Superior temporal gyrus (tissue), 1 donor: ENCODE data around the gene NKAP.
"Not testable (repeated sequence)": the region's sequence is repeated elsewhere in the genome, so short reads cannot be mapped to it uniquely, and the experiment has no call there.

Experiments used
- DNase-seq: peaks from one replicate; pipeline ENCODE4 v3.0.0-alpha.2; 2016; ENCODE audit errors: extremely low spot score

Gene NKAP

DNA sequence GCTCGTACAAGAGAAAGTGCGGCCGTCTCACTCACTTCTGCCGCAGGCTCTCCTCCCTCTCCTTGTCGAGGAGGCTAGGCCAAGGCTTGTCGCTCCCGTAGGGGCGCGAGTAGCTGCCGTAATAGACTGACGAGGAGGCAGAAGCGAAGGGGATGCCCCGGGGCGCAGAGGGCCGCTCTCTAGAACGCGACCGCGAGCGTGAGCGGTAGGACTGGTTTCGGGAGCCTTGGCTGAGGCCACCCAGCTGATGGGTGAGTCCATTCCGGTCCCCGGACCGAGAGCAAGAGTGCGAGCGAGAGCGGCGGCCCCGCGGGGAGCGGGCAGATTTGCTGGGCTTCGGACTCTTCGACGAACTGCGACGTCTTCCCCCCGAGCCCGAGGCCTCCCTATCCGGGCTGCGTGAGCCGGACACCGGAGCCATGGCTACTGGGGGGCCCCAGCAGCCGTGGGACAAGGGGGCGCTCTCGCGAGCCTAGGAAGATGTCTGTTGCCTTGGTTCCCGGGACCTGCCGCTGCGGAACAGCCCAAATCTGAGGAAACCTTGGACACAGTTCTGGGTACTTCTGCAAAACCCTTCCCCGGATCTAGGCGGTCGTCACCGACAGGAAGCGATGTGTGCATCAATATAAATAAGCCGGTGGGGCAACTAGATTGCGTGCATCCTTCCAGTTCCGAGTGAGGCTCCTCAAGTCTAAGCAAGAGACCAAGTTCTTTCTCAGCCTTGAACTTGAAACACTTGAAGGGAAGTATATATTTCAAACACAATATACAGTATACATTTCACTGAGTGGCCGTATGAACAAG, at the start of gene NKAP:
Gene NKAP, minus strand, starts transcription at position 567 of the 804 bp plus-strand sequence. Its CDS starts 146 bp downstream, at position 421.
- DNase-seq, result peak; percentile 91

DNA sequence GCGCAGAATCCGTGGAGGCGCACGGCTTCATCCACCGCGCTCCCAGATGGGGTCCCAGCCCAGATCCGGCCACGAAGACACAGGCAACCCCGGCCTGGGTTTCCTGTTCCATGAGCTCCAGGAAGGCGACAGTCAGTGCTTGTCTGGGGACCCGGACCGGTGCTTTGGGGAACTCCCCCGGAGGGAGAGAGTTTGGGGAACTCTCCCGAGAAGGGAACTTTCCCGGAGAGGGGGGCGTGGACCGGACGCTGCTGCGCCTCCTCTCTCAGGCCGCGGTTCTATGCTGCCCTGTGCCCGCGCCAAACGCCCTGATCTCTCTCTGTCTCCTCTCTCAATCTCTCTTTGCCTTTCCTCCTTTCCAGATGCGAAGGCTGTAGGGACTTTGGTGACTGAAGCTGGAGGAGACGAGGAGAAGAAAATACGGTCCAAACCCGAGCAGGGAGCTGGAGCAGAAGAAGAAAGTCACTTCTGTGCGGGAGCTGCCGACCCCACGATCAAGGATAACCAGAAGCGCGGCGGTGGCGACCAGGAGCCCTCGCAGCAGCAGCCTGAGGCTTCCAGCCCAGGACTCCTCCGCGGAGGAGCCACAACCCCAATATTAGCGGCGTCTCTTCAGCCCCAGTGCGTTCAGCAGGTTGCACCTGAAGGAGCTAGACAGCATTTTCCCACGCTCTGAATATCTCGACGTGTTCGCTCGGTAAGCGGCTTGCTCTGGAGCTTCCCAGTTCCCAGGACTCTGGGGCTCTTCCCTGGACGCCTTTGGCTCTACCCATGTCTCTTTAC, 47.6 kb upstream of the NKAP start:
- DNase-seq, result no peak

DNA sequence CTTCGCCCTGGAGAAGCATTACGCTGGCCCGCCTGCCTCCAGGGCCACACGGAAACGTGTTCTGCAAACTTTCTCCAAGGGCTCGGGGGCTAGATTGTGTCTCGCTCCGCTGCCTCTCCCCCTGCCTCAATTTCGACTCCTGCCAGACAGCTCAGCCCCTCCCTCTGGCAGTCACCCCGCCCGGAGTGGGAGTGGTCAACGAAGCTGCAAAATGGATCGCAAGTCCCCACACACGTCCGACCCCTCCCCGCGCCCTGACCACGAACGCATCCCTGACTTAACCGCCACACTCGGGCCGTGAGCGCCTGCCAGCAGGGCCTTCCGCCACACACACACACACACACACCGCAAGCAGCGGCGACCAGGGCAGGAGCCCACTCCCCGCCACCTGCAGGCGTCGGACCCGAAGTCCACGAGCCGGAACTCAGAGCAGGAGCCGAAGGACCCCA, 47.0 kb upstream of the NKAP start:
- DNase-seq, result no peak

DNA sequence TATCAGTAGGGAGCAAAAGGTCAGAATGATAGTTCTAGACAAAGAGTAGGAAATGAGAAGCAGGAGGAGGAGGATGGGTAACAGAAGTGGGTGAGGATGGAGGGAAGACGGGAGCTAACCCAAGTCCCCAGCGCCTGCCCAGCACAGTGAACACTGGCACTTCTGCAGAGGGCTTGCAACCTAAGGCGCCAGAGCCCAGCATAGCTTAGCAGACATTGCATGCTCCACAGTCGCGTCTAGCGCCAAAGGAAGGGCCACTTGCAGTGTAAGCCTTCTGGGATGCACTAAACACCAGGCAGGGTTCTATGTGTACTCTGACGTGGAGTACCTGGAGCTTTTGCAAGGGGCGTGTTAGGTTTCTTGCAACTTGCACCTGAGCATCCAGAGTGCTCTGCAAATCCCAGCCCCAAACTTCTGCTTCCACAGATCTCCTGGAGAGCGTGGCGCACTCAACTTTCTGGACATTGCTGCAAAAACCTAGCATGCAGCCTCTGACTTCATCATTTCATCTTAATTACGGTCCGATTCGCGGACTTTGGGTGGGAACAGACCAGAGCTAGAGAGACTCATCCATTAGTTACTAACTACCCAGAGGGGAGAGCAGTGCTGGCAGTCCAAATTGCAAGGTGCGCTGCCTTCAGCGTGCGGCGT, 46.5 kb upstream of the NKAP start:
- DNase-seq, result no peak

DNA sequence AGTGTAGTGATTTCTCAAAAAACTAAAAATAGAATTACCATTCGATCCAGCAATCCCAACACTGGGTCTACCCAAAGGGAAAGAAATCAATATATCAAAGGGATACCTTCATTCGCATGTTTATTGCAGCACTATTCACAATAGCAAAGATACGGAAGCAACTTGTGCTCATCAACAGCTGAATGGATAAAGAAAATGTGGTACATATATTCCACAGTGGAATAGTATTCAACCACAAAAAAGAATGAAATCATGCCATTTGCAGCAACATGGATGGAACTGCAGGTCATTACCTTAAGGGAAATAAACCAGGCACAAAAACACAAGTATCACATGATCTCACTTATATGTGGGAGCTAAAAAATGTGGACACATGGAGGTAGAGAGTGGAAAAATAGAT, 42.7 kb upstream of the NKAP start:
- DNase-seq, result no peak

DNA sequence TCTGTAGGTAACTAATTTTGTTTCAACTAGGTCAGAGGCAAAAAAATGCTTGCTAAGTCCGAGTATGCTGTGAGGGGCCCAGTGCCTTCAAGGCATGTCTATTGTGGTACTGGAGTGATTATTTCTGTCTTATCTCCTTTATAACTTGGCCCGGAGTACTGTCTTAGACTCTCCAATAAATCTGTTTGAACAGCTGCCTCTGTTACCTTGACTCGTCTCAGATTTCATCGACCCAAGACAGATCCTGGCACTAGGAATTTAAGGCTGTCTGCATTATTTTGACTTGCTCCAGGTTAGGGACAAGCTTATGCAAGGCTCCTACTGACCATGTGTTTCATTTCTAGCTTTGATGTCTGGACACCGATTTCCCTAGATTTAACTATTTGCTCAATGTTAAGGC, 41.1 kb upstream of the NKAP start:
- DNase-seq, result no peak

DNA sequence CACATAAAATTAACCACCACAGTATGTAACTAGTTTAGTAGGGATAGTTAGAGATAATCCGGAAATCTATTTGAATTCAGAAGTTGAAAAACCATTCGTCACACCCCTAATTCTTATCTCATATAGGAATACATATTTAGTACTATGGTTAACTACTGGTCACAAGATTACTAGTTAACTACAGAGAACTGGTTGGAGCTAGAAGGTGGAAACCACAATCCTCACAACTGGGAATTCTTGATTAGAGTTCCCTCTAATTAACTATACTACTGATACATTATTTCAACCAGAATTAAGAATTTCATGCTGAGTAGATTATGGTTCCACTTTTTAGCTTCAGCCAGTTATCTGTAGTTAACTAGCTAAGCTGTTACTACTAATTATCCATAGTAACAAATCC, 39.9 kb upstream of the NKAP start:
- DNase-seq, result no peak

DNA sequence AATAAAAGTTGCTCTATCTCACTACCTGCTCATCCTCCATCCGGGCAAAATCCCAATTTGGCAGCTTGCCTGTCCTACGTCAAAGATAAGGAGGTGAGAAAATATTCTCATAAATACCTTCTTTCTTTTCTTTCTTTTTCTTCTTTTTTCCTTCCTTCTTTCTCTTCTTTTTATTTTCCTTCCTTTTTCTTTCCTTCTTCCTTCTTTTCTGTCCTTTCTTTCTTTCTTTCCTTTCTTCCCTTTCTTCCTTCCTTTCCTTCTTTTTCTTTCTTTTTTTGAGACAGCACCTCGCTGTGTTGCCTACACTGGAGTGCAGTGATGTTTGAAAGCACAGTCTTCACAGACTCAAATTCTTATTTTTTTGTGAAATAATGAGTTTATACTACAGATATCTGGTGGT, 38.6 kb upstream of the NKAP start:
- no peak for DNase-seq

DNA sequence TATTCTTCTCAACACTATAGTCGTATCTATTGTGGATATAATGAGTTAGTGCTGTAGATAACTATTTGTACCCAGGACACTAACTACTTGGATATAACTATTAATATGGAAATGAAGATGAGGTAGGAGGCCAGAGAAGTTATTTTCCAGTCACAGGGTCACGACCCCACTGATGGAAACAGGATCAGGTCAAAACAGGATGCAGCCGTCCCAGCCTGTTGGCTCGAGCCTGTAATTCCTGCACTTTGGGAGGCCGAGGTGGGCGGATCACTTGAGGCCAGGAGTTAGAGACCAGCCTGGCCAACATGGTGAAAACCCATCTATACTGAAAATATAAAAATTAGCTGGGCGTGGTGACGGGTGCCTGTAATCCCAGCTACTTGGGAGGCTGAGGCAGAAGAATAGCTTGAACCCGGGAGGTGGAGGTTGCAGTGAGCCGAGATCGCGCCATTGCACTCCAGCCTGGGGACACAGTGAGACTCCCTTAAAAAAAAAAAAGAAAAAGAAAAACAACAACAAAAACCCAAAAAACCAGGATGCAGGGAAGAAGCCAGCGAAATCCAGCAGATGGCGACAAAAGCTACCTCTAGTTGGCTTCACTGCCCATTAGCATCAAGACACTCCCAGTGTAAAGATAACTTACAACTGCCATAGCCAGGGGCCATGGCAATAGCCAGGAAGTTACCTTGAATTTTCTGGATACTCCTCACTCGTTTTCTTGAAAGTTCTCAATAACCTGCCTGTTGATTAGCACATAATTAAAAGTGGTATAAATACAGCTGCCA, 37.9 kb upstream of the NKAP start:
- no peak for DNase-seq

DNA sequence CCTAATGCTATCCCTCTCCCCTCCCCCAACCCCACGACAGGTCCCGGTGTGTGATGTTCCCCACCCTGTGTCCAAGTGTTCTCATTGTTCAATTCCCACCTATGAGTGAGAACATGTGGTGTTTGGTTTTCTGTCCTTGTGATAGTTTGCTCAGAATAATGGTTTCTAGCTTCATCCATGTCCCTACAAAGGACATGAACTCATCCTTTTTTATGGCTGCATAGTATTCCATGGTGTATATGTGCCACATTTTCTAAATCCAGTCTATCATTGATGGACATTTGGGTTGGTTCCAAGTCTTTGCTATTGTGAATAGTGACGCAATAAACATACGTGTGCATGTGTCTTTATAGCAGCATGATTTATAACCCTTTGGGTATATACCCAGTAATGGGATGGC, 33.6 kb upstream of the NKAP start:
- DNase-seq, result not testable (repeated sequence)

DNA sequence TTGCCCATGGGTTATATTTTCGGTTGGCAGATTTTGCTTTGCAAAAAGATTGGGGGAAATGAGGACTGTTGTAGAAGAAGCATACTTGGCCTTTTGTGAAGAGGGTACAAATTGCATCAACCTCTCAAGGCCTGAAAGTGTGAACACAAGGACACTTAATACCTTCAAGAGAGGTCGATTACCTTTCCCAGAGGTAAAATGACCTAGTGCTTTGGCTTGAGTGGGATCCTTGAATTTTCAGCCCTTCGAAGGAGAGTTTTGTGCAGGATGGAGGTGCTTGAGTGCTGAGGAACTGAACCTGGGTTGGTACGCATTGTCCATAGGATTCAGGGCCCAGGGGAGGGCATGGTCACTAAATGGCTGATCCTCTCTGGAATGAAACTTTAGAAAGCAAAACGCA, 27.6 kb upstream of the NKAP start:
- no peak for DNase-seq

DNA sequence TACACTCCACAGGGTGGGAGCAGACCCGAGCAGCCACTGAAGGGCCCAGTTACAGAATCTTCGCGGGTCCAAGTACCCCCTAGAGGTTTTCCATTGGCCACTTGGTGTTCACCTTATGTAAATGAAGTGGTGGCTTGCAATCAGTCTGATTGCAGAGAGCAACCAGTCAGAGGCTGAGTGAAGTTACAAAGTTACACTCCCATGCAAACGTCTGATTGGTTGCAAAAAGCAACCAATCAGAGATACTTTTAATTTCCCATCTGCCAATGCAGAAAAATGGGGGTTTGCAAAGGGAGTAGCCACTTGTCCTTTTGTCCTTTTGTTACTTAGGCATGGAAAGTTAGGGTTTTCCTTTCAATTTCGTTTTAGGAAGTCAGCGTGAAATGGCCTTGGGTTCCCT, 27.0 kb upstream of the NKAP start:
- no peak for DNase-seq

DNA sequence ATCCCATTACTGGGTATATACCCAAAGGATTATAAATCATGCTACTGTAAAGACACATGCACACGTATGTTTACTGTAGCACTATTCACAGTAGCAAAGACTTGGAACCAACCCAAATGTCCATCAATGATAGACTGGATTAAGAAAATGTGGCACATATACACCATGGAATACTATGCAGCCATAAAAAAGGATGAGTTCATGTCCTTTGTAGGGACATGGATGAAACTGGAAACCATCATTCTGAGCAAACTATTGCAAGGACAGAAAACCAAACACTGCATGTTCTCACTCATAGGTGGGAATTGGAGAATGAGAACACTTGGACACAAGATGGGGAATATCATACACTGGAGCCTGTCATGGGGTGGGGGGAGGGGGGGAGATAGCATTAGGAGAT, 23.3 kb upstream of the NKAP start:
- DNase-seq, result not testable (repeated sequence)

DNA sequence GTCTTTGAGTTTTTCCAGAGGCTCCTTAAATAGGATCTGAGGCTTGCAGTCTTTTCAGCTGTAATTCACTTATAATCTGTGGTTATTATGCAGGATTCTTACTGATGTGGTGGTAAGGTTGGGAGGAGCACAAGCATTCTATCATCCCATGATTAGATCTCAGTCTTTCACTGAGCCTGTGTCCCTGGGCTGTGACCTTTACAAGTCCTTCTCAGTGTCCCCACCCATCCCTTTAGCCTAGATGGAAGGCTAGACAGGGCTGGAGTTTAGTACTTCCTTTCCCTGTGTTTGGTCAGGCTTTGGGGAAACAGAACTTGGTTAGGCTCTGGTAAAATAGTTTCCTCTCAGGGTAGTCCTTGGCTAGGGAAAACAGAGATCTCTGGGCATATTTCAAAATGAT, 17.1 kb upstream of the NKAP start:
- DNase-seq, result no peak

DNA sequence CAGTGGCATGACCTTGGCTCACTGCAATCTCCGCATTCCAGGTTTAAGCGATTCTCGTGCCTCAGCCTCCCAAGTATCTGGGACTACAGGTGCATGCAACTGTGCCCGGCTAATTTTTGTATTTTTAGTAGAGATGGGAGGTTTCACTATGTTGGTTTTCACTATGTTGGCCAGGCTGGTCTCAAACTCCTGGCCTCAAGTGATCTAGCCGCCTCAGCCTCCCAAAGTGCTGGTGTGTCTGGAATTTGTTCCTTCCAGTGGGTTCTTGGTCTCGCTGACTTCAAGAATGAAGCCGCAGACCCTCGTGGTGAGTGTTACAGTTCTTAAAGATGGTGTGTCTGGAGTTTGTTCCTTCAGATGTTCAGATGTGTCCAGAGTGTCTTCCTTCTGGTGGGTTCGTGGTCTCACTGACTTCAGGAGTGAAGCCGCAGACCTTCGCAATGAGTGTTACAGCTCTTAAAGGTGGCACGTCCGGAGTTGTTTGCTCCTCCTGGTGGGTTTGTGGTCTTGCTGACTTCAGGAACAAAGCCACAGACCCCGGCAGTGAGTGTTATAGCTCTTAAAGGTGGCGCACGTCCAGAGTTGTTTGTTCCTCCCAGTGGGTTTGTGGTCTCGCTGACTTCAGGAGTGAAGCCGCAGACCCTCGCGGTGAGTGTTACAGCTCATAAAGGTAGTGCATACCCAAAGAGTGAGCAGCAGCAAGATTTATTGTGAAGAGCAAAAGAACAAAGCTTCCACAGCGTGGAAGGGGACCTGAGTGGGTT, 12.4 kb upstream of the NKAP start:
- DNase-seq, result not testable (repeated sequence)

DNA sequence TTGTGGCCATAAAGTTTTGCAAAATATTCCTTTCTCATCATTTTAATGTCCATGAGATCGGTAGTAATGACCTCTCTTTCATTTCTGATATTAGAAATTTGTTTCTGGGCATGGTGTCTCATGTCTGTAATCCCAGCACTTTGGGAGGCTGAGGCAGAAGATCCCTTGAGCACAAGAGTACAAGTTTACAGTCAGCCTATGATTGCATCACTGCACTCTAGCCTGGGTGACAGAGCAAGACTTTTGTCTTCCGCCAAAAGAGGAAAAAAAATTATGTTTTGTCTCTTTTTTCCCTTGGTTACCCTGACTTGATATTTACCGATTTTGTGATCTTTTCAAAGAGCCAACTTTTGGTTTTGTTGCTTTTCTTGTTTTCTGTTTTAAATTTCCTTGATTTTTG, 10.8 kb upstream of the NKAP start:
- DNase-seq, result no peak

DNA sequence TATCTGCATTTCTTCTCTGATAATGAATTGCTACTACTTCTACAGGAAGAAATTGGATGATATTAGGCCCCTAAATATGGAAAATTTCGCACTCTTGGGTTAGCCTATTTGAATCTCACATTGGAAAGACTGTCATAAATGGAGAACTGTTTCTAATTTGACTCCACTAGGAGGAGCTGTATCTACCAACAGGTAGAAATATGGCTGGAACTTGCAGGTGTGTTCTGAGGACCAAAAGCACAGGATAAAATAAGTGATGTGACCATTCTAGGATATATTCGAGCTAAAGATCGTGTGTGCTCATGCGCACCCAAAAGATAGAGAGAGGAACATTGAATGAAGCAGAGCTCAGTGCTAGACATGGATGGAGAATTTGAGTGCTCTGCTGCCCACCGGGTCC, 4.8 kb upstream of the NKAP start:
- DNase-seq, result no peak

DNA sequence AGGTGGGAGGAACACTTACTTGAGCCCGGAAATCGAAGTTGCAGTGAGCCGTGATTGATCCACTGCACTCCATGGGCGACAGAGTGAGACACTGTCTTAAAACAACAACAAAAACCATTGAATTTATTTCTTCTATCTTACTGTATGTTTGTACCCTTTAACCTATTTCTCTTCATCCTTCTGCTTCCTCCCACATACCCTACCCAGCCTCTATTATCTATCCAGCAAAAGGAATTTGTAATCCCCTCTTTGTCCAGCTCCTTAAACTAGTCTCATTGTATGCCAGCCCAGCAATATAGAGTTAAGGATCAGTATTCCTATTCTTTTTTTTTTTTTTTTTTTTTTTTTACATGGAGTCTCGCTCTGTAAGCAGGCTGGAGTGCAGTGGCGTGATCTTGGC, 1.9 kb upstream of the NKAP start:
- no peak for DNase-seq

DNA sequence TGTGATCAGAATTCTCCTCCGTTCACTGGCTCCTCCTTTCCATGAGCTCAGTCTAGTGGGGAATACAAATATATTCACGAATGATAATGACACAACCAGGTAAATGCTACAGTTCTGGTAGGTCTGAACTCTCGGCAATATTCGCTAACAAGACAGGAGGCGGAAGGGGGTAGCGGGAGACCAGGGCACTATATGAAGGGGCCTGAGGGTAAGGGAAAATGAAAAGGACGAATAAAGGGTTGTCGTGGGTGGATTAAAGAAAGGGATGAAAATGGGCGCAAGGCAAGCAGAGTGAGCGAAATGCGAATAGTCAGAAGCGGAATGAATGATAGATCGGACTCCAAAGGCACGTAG, 743 bp downstream of the NKAP start:
- DNase-seq, result no peak

DNA sequence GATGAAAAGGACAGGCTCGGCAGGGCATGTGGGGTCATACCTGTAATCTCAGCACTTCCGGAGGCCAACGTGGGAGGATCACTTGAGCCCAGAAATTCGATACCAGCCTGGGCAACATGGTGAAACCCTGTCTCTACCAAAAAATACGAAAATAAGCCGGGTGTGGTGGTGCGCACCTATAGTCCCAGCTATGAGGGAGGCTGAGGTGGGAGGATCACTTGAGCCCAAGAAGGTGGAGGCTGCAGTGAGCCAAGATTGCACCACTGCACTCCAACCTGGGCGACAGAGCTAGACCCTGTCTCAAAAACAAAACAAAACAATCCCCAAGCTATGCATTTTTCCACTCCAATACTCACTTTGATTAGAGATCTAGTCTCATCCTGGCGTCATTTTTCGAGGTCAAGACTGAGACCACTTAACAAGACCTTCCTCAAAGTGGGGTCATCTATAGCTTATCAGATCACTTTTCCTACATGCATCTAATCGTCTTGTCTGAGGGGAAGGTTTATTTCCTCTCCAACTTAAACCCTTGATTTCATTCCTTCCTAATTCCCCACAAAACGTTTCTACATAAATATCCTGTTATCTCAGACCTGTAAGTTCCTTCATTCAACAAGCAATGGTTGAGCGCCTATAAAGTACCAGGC, 1.3 kb downstream of the NKAP start:
- DNase-seq, result peak; percentile 10

DNA sequence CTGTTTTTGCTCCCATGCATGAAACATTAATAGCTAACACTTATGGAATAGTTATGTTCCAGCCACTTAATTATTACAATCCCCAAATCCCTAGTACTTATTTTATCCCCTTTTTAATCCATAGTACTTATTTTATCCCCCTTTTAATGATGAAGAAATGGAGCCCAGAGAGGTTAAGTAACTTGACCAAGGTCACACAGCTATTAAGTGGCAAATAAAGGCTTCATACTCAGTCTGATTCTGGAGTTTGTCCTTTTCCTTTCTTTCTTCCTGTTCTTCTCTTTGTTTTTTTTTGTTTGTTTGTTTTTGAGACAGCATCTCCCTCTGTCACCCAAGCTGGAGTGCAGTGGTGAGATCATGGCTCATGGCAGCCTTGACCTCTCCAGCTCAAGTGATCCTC, 2.2 kb downstream of the NKAP start:
- no peak for DNase-seq
